C4-2B (cell line): ENCODE results near the gene ADCYAP1R1.

ENCODE experiments used
- H3K27ac ChIP-seq: fragments of 450-650 bp; 2 replicates; pipeline ENCODE4 v1.5.1; 2017
- ZFX ChIP-seq: fragments of 450-650 bp; IDR thresholded peaks from 2 replicates; pipeline ENCODE4 v1.6.1; 2017
- TF ChIP-seq, protein P1 (sequence below): fragments of 450-650 bp; conservative IDR thresholded peaks from 2 replicates; pipeline ENCODE4 v1.5.1; 2017; ENCODE audit warnings: mild to moderate bottlenecking

Gene ADCYAP1R1

GRCh38 chr7:31087351-31087750 is 35.2 kb downstream of the ADCYAP1R1 start:
- no peak overlapping the region for H3K27ac ChIP-seq
- TF ChIP-seq, protein P1, sequence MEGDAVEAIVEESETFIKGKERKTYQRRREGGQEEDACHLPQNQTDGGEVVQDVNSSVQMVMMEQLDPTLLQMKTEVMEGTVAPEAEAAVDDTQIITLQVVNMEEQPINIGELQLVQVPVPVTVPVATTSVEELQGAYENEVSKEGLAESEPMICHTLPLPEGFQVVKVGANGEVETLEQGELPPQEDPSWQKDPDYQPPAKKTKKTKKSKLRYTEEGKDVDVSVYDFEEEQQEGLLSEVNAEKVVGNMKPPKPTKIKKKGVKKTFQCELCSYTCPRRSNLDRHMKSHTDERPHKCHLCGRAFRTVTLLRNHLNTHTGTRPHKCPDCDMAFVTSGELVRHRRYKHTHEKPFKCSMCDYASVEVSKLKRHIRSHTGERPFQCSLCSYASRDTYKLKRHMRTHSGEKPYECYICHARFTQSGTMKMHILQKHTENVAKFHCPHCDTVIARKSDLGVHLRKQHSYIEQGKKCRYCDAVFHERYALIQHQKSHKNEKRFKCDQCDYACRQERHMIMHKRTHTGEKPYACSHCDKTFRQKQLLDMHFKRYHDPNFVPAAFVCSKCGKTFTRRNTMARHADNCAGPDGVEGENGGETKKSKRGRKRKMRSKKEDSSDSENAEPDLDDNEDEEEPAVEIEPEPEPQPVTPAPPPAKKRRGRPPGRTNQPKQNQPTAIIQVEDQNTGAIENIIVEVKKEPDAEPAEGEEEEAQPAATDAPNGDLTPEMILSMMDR = no peak
- TF ChIP-seq ZFX = no peak

DNA sequence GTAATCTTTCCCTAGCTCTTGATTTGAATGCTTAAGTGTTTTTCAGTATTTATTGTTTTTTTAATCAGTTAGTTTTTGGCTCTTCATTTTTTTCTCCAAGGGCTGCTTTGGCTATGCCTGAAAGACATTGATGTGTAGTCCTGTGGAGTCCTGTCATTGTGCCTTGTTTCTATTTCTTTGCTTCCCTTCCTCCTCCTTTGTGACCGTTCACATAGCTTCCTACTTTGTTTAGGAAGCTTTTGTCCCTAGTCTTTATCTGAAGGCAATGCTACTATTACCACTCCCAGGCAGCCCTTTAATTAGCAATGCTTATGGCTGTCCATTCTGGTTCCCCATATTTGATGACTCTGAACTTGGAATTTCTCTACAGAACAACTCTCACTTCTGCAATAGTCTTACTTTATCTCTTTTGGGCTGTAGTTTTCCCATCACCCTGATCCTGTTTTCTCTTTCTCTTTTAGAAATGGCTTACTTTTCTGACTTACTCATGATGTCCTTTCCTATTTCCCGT is 39.9 kb downstream of the ADCYAP1R1 start:
- no peak overlapping the region for H3K27ac ChIP-seq
- no peak for TF ChIP-seq ZFX
- TF ChIP-seq, protein P1 = no peak

GRCh38 chr7:31092606-31093005 is 40.5 kb downstream of the ADCYAP1R1 start:
- no peak overlapping the region for H3K27ac ChIP-seq
- TF ChIP-seq, protein P1 = no peak
- TF ChIP-seq ZFX = no peak

- no peak overlapping the region for H3K27ac ChIP-seq
- TF ChIP-seq, protein P1 = no peak
- no peak for TF ChIP-seq ZFX
Measured at GRCh38 chr7:31093282-31093681, 41.2 kb downstream of the ADCYAP1R1 start.

DNA sequence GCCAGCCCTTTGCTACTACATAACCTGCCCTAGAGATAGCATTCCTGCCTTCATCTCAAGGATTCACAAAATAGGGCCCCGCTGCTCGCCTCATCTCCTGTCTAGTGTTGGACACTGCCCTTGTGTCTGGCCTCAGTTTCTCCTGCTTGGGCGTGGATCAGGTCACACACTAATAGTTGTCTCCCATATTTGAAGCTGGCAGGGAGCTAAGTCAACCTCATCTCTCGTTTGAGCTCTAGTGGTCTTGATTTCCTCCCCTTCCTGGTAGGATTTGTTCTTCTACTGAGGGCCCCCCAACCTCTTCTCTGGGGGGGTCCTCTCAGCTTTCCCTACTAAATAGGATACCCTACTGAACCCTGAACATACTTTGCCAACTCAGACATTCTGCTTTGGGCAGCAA is 42.2 kb downstream of the ADCYAP1R1 start:
- no peak overlapping the region for H3K27ac ChIP-seq
- TF ChIP-seq ZFX = no peak
- TF ChIP-seq, protein P1 = no peak

- TF ChIP-seq ZFX = no peak
- TF ChIP-seq, protein P1 = no peak
- H3K27ac ChIP-seq = no peak overlapping the region
Measured at GRCh38 chr7:31095286-31096197, 43.4 kb downstream of the ADCYAP1R1 start.

DNA sequence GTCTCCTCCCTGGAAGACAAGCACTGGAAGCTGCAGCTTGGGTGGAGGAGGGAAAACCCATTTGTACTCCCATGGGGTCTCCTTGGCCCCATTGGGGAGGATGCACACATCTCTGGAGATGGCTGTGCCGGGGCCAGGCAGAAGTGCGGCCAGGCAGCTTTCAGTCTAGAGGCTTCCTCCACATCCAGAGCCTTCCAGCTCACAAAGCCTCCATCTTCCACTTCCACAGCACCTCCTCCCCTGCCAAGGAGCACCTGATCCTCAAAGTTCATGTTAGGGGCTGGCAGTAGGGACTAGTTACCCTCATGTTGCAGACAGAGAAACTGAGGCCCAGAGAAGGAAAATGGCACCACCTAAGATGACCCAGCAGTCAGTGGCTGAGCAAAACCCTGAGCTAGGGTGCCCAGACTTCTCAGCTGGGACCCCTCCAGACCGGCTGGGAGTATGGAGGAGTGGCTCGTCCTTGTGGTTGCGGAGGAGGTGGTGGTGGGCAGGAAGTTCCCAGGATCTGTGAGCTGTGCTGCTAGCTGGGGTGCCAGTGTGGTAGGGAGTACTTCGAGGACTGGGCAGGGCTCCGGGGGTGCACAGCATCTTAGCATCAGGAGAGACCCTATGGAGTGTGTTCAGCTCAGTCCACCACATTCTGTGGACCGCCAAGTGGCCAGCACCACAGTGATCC is 44.2 kb downstream of the ADCYAP1R1 start:
- H3K27ac ChIP-seq = no peak overlapping the region
- TF ChIP-seq, protein P1 = no peak
- no peak for TF ChIP-seq ZFX
